ENCODE data around the gene EIF2B2.

GRCh38 chr14:75044752-75045151, 42.0 kb downstream of the EIF2B2 start:
- no peak for TF ChIP-seq PTBP1 (IDR thresholded peaks at IDR 0.05; ENCODE audit: low read depth, low read length)
- no peak for TF ChIP-seq SMARCC2 (IDR thresholded peaks at IDR 0.05; ENCODE audit: low read depth)
- TF ChIP-seq, protein P1, sequence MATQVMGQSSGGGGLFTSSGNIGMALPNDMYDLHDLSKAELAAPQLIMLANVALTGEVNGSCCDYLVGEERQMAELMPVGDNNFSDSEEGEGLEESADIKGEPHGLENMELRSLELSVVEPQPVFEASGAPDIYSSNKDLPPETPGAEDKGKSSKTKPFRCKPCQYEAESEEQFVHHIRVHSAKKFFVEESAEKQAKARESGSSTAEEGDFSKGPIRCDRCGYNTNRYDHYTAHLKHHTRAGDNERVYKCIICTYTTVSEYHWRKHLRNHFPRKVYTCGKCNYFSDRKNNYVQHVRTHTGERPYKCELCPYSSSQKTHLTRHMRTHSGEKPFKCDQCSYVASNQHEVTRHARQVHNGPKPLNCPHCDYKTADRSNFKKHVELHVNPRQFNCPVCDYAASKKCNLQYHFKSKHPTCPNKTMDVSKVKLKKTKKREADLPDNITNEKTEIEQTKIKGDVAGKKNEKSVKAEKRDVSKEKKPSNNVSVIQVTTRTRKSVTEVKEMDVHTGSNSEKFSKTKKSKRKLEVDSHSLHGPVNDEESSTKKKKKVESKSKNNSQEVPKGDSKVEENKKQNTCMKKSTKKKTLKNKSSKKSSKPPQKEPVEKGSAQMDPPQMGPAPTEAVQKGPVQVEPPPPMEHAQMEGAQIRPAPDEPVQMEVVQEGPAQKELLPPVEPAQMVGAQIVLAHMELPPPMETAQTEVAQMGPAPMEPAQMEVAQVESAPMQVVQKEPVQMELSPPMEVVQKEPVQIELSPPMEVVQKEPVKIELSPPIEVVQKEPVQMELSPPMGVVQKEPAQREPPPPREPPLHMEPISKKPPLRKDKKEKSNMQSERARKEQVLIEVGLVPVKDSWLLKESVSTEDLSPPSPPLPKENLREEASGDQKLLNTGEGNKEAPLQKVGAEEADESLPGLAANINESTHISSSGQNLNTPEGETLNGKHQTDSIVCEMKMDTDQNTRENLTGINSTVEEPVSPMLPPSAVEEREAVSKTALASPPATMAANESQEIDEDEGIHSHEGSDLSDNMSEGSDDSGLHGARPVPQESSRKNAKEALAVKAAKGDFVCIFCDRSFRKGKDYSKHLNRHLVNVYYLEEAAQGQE (IDR thresholded peaks at IDR 0.05; ENCODE audit: borderline replicate concordance): no peak
- TF ChIP-seq, protein P1 (CRISPR knock-in tag; IDR thresholded peaks at IDR 0.05; ENCODE audit: low read depth): no peak
- no peak for TF ChIP-seq ZNF707 (CRISPR knock-in tag; conservative IDR thresholded peaks at IDR 0.05)
- TF ChIP-seq CHCHD3 (CRISPR knock-in tag; IDR thresholded peaks at IDR 0.05): no peak
- no peak for TF ChIP-seq U2AF2 (optimal IDR thresholded peaks at IDR 0.05; ENCODE audit: low read depth, low read length)
- TF ChIP-seq GABPA (tag; conservative IDR thresholded peaks at IDR 0.05; ENCODE audit: low read depth): no peak
- TF ChIP-seq, protein P2, sequence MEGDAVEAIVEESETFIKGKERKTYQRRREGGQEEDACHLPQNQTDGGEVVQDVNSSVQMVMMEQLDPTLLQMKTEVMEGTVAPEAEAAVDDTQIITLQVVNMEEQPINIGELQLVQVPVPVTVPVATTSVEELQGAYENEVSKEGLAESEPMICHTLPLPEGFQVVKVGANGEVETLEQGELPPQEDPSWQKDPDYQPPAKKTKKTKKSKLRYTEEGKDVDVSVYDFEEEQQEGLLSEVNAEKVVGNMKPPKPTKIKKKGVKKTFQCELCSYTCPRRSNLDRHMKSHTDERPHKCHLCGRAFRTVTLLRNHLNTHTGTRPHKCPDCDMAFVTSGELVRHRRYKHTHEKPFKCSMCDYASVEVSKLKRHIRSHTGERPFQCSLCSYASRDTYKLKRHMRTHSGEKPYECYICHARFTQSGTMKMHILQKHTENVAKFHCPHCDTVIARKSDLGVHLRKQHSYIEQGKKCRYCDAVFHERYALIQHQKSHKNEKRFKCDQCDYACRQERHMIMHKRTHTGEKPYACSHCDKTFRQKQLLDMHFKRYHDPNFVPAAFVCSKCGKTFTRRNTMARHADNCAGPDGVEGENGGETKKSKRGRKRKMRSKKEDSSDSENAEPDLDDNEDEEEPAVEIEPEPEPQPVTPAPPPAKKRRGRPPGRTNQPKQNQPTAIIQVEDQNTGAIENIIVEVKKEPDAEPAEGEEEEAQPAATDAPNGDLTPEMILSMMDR (IDR thresholded peaks at IDR 0.05 in 2 of 3, conservative IDR thresholded peaks at IDR 0.05 in 1 of 3; ENCODE audit: insufficient read depth in 2 of 3, low read depth in 1 of 3, low read length in 3 of 3): no peak
- TF ChIP-seq RREB1 (CRISPR knock-in tag; IDR thresholded peaks at IDR 0.05): no peak
